Osteoblast (primary cell): ENCODE measurements around the gene ZIK1. TPM values are rescaled to one million over a fixed set of nuclear protein-coding genes. Genes with fewer than 3 reads are reported as not detected.

ENCODE experiments used
- DNase-seq: peaks from one replicate; pipeline ENCODE4 v3.0.0; 2011; ENCODE audit warnings: low spot score, mixed read lengths; ENCODE audit not compliant: insufficient read length; ENCODE audit errors: missing footprints
- H2AFZ ChIP-seq: 2 replicates; pipeline ENCODE4 v1.6.0; 2011; ENCODE audit warnings: mild to moderate bottlenecking, low read length
- H3K27ac ChIP-seq: 2 replicates; pipeline ENCODE4 v1.5.1; 2011; ENCODE audit warnings: mild to moderate bottlenecking, low read depth, low read length, moderate library complexity
- H3K27me3 ChIP-seq: 2 replicates; pipeline ENCODE4 v1.6.0; 2012; ENCODE audit warnings: mild to moderate bottlenecking, control low read depth, inconsistent platforms, low read length, moderate library complexity; ENCODE audit not compliant: insufficient read depth
- H3K36me3 ChIP-seq: 2 replicates; pipeline ENCODE4 v1.5.1; 2011; ENCODE audit warnings: mild to moderate bottlenecking, low read length, control low read depth, moderate library complexity; ENCODE audit not compliant: insufficient read depth
- H3K4me1 ChIP-seq: 2 replicates; pipeline ENCODE4 v1.5.1; 2011; ENCODE audit warnings: mild to moderate bottlenecking, low read length, control low read depth, moderate library complexity; ENCODE audit not compliant: insufficient read depth
- H3K4me2 ChIP-seq: 2 replicates; pipeline ENCODE4 v1.6.0; 2011; ENCODE audit warnings: mild to moderate bottlenecking, low read length; ENCODE audit not compliant: insufficient read depth
- H3K4me3 ChIP-seq: fragments of 200-600 bp; sonication (generic); 3 replicates; pipeline ENCODE4 v1.5.1; 2012; ENCODE audit warnings: mild to moderate bottlenecking, low read length, inconsistent platforms; ENCODE audit not compliant: insufficient read depth
- H3K79me2 ChIP-seq: 2 replicates; pipeline ENCODE4 v1.6.0; 2012; ENCODE audit warnings: mild to moderate bottlenecking, low read length, control low read depth, inconsistent platforms; ENCODE audit not compliant: insufficient read depth
- H3K9me3 ChIP-seq: 2 replicates; pipeline ENCODE4 v1.5.1; 2011; ENCODE audit warnings: low read depth, low read length, control low read depth
- H4K20me1 ChIP-seq: 2 replicates; pipeline ENCODE4 v1.6.0; 2012; ENCODE audit warnings: mild to moderate bottlenecking, low read length, control low read depth; ENCODE audit not compliant: insufficient read depth
- CTCF ChIP-seq: IDR thresholded peaks from 2 replicates; pipeline ENCODE4 v1.5.1; 2011; ENCODE audit warnings: mild to moderate bottlenecking, low read depth, low read length, moderate library complexity; ENCODE audit errors: extremely low read depth
- total RNA-seq: library from RNA; depleted of rRNA; stranded (reverse); fragments of >200 nt; gene quantifications from 2 replicates; pipeline ENCODE4 v1.2.3, GENCODE V29; 2012

Gene ZIK1
- total RNA-seq, 1 donor = 11.6 TPM

- TF ChIP-seq CTCF = no peak
- H3K79me2 ChIP-seq = peaks cover 12% of the 10 kb centered on the region
- peaks cover 32% of the 10 kb centered on the region for H3K36me3 ChIP-seq
- no peak overlapping the region for H2AFZ ChIP-seq
- H3K27ac ChIP-seq = peak overlapping the region; percentile 5
- H3K9me3 ChIP-seq = peaks cover 29% of the 10 kb centered on the region
- H3K4me2 ChIP-seq = no peak overlapping the region
- H4K20me1 ChIP-seq = no peaks in the 10 kb centered on the region
- no peaks in the 10 kb centered on the region for H3K27me3 ChIP-seq
- no peak overlapping the region for H3K4me3 ChIP-seq
- peak; percentile 94 for DNase-seq
- peaks cover 10% of the 10 kb centered on the region for H3K4me1 ChIP-seq
These were observed 3.6 kb downstream of the ZIK1 start for GRCh38 chr19:57587529-57587928.

- DNase-seq = no peak
- Histone ChIP-seq H3K4me3 (peak overlapping the region; percentile 93), H3K4me2 (peak overlapping the region; percentile 93), H4K20me1 (no peaks in the 10 kb centered on the region), H3K27me3 (no peaks in the 10 kb centered on the region), H2AFZ (peak overlapping the region; percentile 95), H3K27ac (no peak overlapping the region), H3K4me1 (peaks cover 5% of the 10 kb centered on the region), H3K36me3 (no peaks in the 10 kb centered on the region), H3K9me3 (no peaks in the 10 kb centered on the region), H3K79me2 (peaks cover 11% of the 10 kb centered on the region)
- TF ChIP-seq CTCF = no peak
These were observed 15.4 kb downstream of the ZIK1 start for GRCh38 chr19:57599377-57599760.

GRCh38 chr19:57599761-57600383 lies 15.9 kb downstream of the ZIK1 start, which contains the start of gene ZNF530:
Gene ZNF530, plus strand, starts transcription at chr19:57599885. Its CDS starts 4,461 bp downstream, at chr19:57604346.
- no peak for TF ChIP-seq CTCF
- Histone ChIP-seq H3K27ac (peak within 1 kb of the TSS; percentile 46), H3K79me2 (peaks cover 11% of the 10 kb centered on the region), H3K9me3 (peaks cover 2% of the 10 kb centered on the region), H4K20me1 (no peaks in the 10 kb centered on the region), H3K27me3 (no peaks in the 10 kb centered on the region), H2AFZ (peak within 1 kb of the TSS; percentile 95), H3K36me3 (no peaks in the 10 kb centered on the region), H3K4me1 (peaks cover 5% of the 10 kb centered on the region), H3K4me3 (peak within 1 kb of the TSS; percentile 93), H3K4me2 (peak within 1 kb of the TSS; percentile 93)
- peak; percentile 94 for DNase-seq

GRCh38 chr19:57606931-57607330 lies 23.0 kb downstream of the ZIK1 start:
- no peak for TF ChIP-seq CTCF
- no peaks in the 10 kb centered on the region for H3K79me2 ChIP-seq
- H3K4me1 ChIP-seq = no peaks in the 10 kb centered on the region
- H4K20me1 ChIP-seq = no peaks in the 10 kb centered on the region
- no peak for DNase-seq
- no peaks in the 10 kb centered on the region for H3K27me3 ChIP-seq
- H3K36me3 ChIP-seq = peaks cover 17% of the 10 kb centered on the region
- H3K9me3 ChIP-seq = peaks cover 19% of the 10 kb centered on the region
- H2AFZ ChIP-seq = no peak overlapping the region
- H3K4me2 ChIP-seq = no peak overlapping the region
- no peak overlapping the region for H3K27ac ChIP-seq
- no peak overlapping the region for H3K4me3 ChIP-seq
